Measurements from ENCODE around the gene REC8. TPM values are rescaled to one million over a fixed set of nuclear protein-coding genes. Genes with fewer than 3 reads are reported as not detected.

The REC8 gene
- total RNA-seq, 5 donors from 2014 or later (not counting 1 experiment from before 2014, with no cell fraction given): 32.4 to 82.5 (median 41.5) TPM

GRCh38 chr14:24207104-24207551 lies 35.2 kb downstream of the REC8 start:
- H3K4me1 Mint-ChIP-seq: peaks cover 40 to 61% (median 54%) of the 10 kb centered on the region in 3 donors
- H3K27ac Mint-ChIP-seq: peak overlapping the region in 1 of 2 donors; percentile 83
- peak overlapping the region; percentile 15 for H3K27ac ChIP-seq (ENCODE audit: low read length)
- peaks cover 26 to 63% of the 10 kb centered on the region in 2 donors for H3K36me3 ChIP-seq (ENCODE audit: control insufficient read depth in 2 of 2, extremely low read depth in 1 of 2, insufficient read depth in 1 of 2, low read length in 1 of 2)
- H3K9me3 ChIP-seq: no peaks in the 10 kb centered on the region
- 54% methylated on average over 5 of the region's 5 CpGs for WGBS (ENCODE audit: insufficient coverage)
- peaks cover 4 to 5% (median 5%) of the 10 kb centered on the region in 3 donors for H3K9me3 Mint-ChIP-seq
- no peak overlapping the region for H3K4me3 ChIP-seq (ENCODE audit: control insufficient read depth in 1 of 2, extremely low read depth in 1 of 2, low read length in 1 of 2)
- H3K27me3 ChIP-seq (replicated peaks in 1 of 2; ENCODE audit: control insufficient read depth in 2 of 2, extremely low read depth in 1 of 2, insufficient read depth in 2 of 2, low read length in 1 of 2): no peaks in the 10 kb centered on the region
- ChIA-PET POLR2A (interaction anchor here (0.5 to 2.9 kb wide), 3 partner anchors 12 to 117 kb away, joined by 4 to 16 read pairs (median 6); partner anchors contain the start of gene TM9SF1 (in 1 of the 2)), CTCF (interaction anchor here in 1 of 2 donors (0.5 to 0.6 kb wide), 2 partner anchors 9 to 100 kb away, joined by 3 to 12 read pairs; no protein-coding TSS in a partner anchor)
- H3K4me3 Mint-ChIP-seq: no peak overlapping the region
- peaks cover 8 to 20% of the 10 kb centered on the region in 2 experiments for H3K4me1 ChIP-seq (ENCODE audit: control insufficient read depth in 1 of 2, extremely low read depth in 1 of 2, insufficient read depth in 2 of 2, low read length in 2 of 2)
- H3K27me3 Mint-ChIP-seq: no peaks in the 10 kb centered on the region
- peaks cover 69% of the 10 kb centered on the region for H3K36me3 Mint-ChIP-seq
- peak in 1 of 4 experiments; percentile 56 for ATAC-seq (replicated peaks in 1 of 4)
- peak in 3 of 35 experiments; percentile 25 to 40 (median 39) for DNase-seq

- peak overlapping the region in 1 of 2 donors; percentile 39 for H3K27ac Mint-ChIP-seq
- H3K4me3 Mint-ChIP-seq: no peak overlapping the region
- no peak for DNase-seq
- H3K36me3 Mint-ChIP-seq: peaks cover 64% of the 10 kb centered on the region
- CTCF ChIA-PET: no interaction called here
- peaks cover 41 to 63% (median 59%) of the 10 kb centered on the region in 3 donors for H3K4me1 Mint-ChIP-seq
- POLR2A ChIA-PET: interaction anchor here in 1 of 2 donors (0.6 to 2.9 kb wide), 2 partner anchors 12 to 116 kb away, joined by 6 to 16 read pairs; partner anchors contain the start of gene TM9SF1
- H3K9me3 Mint-ChIP-seq: peaks cover 3 to 4% (median 4%) of the 10 kb centered on the region in 3 donors
- Histone ChIP-seq H3K9me3 (no peaks in the 10 kb centered on the region), H3K27me3 (replicated peaks in 1 of 2; ENCODE audit: control insufficient read depth in 2 of 2, extremely low read depth in 1 of 2, insufficient read depth in 2 of 2, low read length in 1 of 2) (no peaks in the 10 kb centered on the region), H3K4me1 (ENCODE audit: control insufficient read depth in 1 of 2, extremely low read depth in 1 of 2, insufficient read depth in 2 of 2, low read length in 2 of 2) (peaks cover 8 to 25% of the 10 kb centered on the region in 2 experiments), H3K27ac (ENCODE audit: low read length) (peak overlapping the region; percentile 15), H3K4me3 (ENCODE audit: control insufficient read depth in 1 of 2, extremely low read depth in 1 of 2, low read length in 1 of 2) (no peak overlapping the region), H3K36me3 (ENCODE audit: control insufficient read depth in 2 of 2, extremely low read depth in 1 of 2, insufficient read depth in 1 of 2, low read length in 1 of 2) (peaks cover 26 to 63% of the 10 kb centered on the region in 2 donors)
- no peaks in the 10 kb centered on the region for H3K27me3 Mint-ChIP-seq
- WGBS (ENCODE audit: insufficient coverage): no CpG with 5 or more reads among the region's 2 CpGs
- ATAC-seq (replicated peaks in 1 of 4): no peak
Observed at GRCh38 chr14:24207625-24208024, 35.7 kb downstream of the REC8 start.

- no peaks in the 10 kb centered on the region for H3K27me3 ChIP-seq (replicated peaks in 1 of 2; ENCODE audit: control insufficient read depth in 2 of 2, extremely low read depth in 1 of 2, insufficient read depth in 2 of 2, low read length in 1 of 2)
- Mint-ChIP-seq H3K4me3 (peak overlapping the region; percentile 86 to 92 (median 89)), H3K27me3 (no peaks in the 10 kb centered on the region), H3K4me1 (peaks cover 63 to 76% (median 67%) of the 10 kb centered on the region in 3 donors), H3K9me3 (no peaks in the 10 kb centered on the region), H3K36me3 (peaks cover 45% of the 10 kb centered on the region), H3K27ac (peak overlapping the region; percentile 94 to 95)
- DNase-seq (no peak), ATAC-seq (replicated peaks in 1 of 4) (no peak)
- no peak overlapping the region for H3K27ac ChIP-seq (ENCODE audit: low read length)
- peaks cover 18 to 53% of the 10 kb centered on the region in 2 experiments for H3K4me1 ChIP-seq (ENCODE audit: control insufficient read depth in 1 of 2, extremely low read depth in 1 of 2, insufficient read depth in 2 of 2, low read length in 2 of 2)
- H3K9me3 ChIP-seq: no peaks in the 10 kb centered on the region
- CTCF ChIA-PET: no interaction called here
- no peak overlapping the region for H3K4me3 ChIP-seq (ENCODE audit: control insufficient read depth in 1 of 2, extremely low read depth in 1 of 2, low read length in 1 of 2)
- H3K36me3 ChIP-seq (ENCODE audit: control insufficient read depth in 2 of 2, extremely low read depth in 1 of 2, insufficient read depth in 1 of 2, low read length in 1 of 2): peaks cover 18 to 51% of the 10 kb centered on the region in 2 donors
- 93% methylated on average over 5 of the region's 6 CpGs for WGBS (ENCODE audit: insufficient coverage)
- POLR2A ChIA-PET: interaction anchor here (0.7 to 3.6 kb wide), 4 partner anchors 16 to 28 kb away, joined by 3 to 17 read pairs (median 4); partner anchors contain the start of gene TM9SF1 (in 2 of the 2)
Observed at GRCh38 chr14:24211311-24211710, 39.4 kb downstream of the REC8 start.

- Mint-ChIP-seq H3K27ac (peak within 1 kb of the TSS; percentile 94 to 95), H3K9me3 (no peaks in the 10 kb centered on the region), H3K36me3 (peaks cover 36% of the 10 kb centered on the region), H3K4me3 (peak within 1 kb of the TSS; percentile 86 to 92 (median 89)), H3K4me1 (peaks cover 55 to 67% (median 58%) of the 10 kb centered on the region in 3 donors), H3K27me3 (no peaks in the 10 kb centered on the region)
- no peaks in the 10 kb centered on the region for H3K9me3 ChIP-seq
- no peaks in the 10 kb centered on the region for H3K27me3 ChIP-seq (replicated peaks in 1 of 2; ENCODE audit: control insufficient read depth in 2 of 2, extremely low read depth in 1 of 2, insufficient read depth in 2 of 2, low read length in 1 of 2)
- DNase-seq (peak; percentile 84 to 98 (median 96)), ATAC-seq (replicated peaks in 1 of 4) (peak; percentile 76 to 82 (median 78))
- CTCF ChIA-PET: interaction anchor here (0.6 to 1.7 kb wide), 5 partner anchors 20 to 219 kb away, joined by 3 to 12 read pairs (median 5); partner anchors contain the start of gene TINF2 (in 1 of the 2)
- H3K27ac ChIP-seq (ENCODE audit: low read length): peak within 1 kb of the TSS; percentile 99
- POLR2A ChIA-PET: interaction anchor here (0.5 to 3.6 kb wide), 8 partner anchors 15 to 635 kb away, joined by 3 to 22 read pairs (median 4); partner anchors contain the start of genes JPH4 (in 1 of the 2), TINF2 (in 1 of the 2) and TM9SF1 (in 1 of the 2)
- peaks cover 10 to 37% of the 10 kb centered on the region in 2 donors for H3K36me3 ChIP-seq (ENCODE audit: control insufficient read depth in 2 of 2, extremely low read depth in 1 of 2, insufficient read depth in 1 of 2, low read length in 1 of 2)
- peaks cover 21 to 45% of the 10 kb centered on the region in 2 experiments for H3K4me1 ChIP-seq (ENCODE audit: control insufficient read depth in 1 of 2, extremely low read depth in 1 of 2, insufficient read depth in 2 of 2, low read length in 2 of 2)
- H3K4me3 ChIP-seq (ENCODE audit: control insufficient read depth in 1 of 2, extremely low read depth in 1 of 2, low read length in 1 of 2): peak within 1 kb of the TSS; percentile 81 to 99
- under 1% methylated on average over 38 of the region's 53 CpGs for WGBS (ENCODE audit: insufficient coverage)
Observed at GRCh38 chr14:24212924-24213865, 41.3 kb downstream of the REC8 start, which contains the start of gene CHMP4A. TSS of gene CHMP4A (minus strand) at chr14:24213488. CDS start at chr14:24213439, 49 bp downstream.

DNA sequence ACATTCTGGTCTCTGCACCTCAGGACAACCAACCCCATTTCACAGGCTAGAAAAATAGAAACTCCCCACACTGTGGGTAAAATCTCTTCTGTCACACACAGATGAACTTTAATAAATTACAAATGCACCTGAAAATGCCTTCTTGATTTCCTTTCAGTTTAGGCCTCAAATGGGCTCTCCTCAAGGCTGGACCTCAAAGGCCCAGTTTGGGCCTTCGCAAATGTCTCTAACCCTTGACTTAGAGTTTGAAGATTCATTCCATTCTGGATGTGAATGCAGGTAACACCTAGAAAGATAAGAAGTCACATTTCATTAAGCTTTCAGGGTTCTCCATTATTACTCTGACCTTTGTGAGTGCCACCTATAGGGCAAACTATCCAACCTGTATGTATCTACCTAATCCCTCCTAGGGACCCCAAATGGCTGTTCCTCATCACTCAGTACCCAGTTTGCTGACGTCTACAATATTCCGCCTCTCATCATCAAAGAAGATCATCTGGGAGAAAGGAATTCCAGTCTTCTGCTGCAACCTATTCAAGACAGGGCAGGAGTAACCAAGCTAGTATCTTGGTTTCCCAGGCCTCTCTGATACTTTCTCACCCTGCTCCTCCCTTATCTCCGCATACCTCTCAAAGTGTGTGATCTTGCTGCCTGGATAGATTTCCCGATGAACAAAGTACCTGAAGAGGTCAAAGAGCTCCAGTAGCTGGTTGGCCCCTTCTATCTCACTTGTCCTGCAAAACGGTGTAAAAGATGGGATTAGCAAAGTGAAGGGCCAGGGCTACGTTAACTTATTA lies 42.2 kb downstream of the REC8 start:
- no peaks in the 10 kb centered on the region for H3K27me3 ChIP-seq (replicated peaks in 1 of 2; ENCODE audit: control insufficient read depth in 2 of 2, extremely low read depth in 1 of 2, insufficient read depth in 2 of 2, low read length in 1 of 2)
- ChIA-PET POLR2A (interaction anchor here (0.6 to 3.6 kb wide), 8 partner anchors 14 to 636 kb away, joined by 3 to 22 read pairs (median 4); partner anchors contain the start of genes JPH4 (in 1 of the 2), TINF2 (in 1 of the 2) and TM9SF1 (in 1 of the 2)), CTCF (interaction anchor here (0.7 to 1.7 kb wide), 6 partner anchors 20 to 218 kb away, joined by 3 to 12 read pairs (median 6); partner anchors contain the start of gene TINF2 (in 1 of the 2))
- Mint-ChIP-seq H3K36me3 (peaks cover 33% of the 10 kb centered on the region), H3K27ac (peak overlapping the region; percentile 94 to 95), H3K9me3 (no peaks in the 10 kb centered on the region), H3K4me3 (peak overlapping the region; percentile 86 to 92 (median 89)), H3K4me1 (peaks cover 52 to 64% (median 58%) of the 10 kb centered on the region in 3 donors), H3K27me3 (no peaks in the 10 kb centered on the region)
- H3K36me3 ChIP-seq (ENCODE audit: control insufficient read depth in 2 of 2, extremely low read depth in 1 of 2, insufficient read depth in 1 of 2, low read length in 1 of 2): peaks cover 5 to 31% of the 10 kb centered on the region in 2 donors
- ATAC-seq (replicated peaks in 1 of 4) (no peak), DNase-seq (no peak)
- peaks cover 21 to 45% of the 10 kb centered on the region in 2 experiments for H3K4me1 ChIP-seq (ENCODE audit: control insufficient read depth in 1 of 2, extremely low read depth in 1 of 2, insufficient read depth in 2 of 2, low read length in 2 of 2)
- peak overlapping the region; percentile 99 for H3K27ac ChIP-seq (ENCODE audit: low read length)
- H3K4me3 ChIP-seq (ENCODE audit: control insufficient read depth in 1 of 2, extremely low read depth in 1 of 2, low read length in 1 of 2): peak overlapping the region; percentile 81 to 99
- H3K9me3 ChIP-seq: no peaks in the 10 kb centered on the region
- WGBS (ENCODE audit: insufficient coverage): 100% methylated on average over 4 of the region's 7 CpGs
